Adrenal gland (tissue), 19 donors: Measurements from ENCODE around the gene SCN8A. TPM values are rescaled to one million over a fixed set of nuclear protein-coding genes. Genes with fewer than 3 reads are reported as not detected.

Source experiments
- DNase-seq, 7 donors: peaks; one replicate each; pipeline ENCODE4 v3.0.0-alpha.2; 2019 to 2020
- H3K27ac ChIP-seq, 5 donors: fragments of 200-600 bp; sonication (generic) in 4 of 5; 1 replicate in 3 of 5; 2 replicates in 2 of 5; pipeline versions ENCODE4 v1.5.1 to v1.8.0; 2016 to 2020; ENCODE audit warnings: mild to moderate bottlenecking in 1 of 5
- H3K27me3 ChIP-seq: fragments of 200-600 bp; 2 replicates; pipeline ENCODE4 v1.8.0; 2021
- H3K36me3 ChIP-seq, 2 donors: fragments of 200-600 bp; replicated peaks in 1 of 2; 1 replicate in 1 of 2; 2 replicates in 1 of 2; pipeline versions ENCODE4 v1.5.1 to v1.8.0; 2018 to 2022
- H3K4me1 ChIP-seq, 2 donors: fragments of 200-600 bp; replicated peaks in 1 of 2; 1 replicate in 1 of 2; 2 replicates in 1 of 2; pipeline versions ENCODE4 v1.5.1 to v1.8.0; 2018 to 2021
- H3K4me3 ChIP-seq, 4 donors: fragments of 200-600 bp; sonication (generic) in 3 of 4; one replicate each; pipeline ENCODE4 v1.5.1; 2016 to 2018
- H3K9me3 ChIP-seq, 3 donors: fragments of 200-600 bp; sonication (generic) in 1 of 3; replicated peaks in 1 of 3; 1 replicate in 2 of 3; 2 replicates in 1 of 3; pipeline versions ENCODE4 v1.5.1 to v1.8.0; 2016 to 2021
- POLR2A ChIP-seq, 2 donors: fragments of 450-650 bp; IDR thresholded peaks; one replicate each; pipeline ENCODE4 v1.6.1; 2017; ENCODE audit warnings: antibody characterized with exemption in 2 of 2, mild to moderate bottlenecking in 2 of 2, moderate library complexity in 1 of 2
- WGBS, 4 donors: extraction: QIAGEN DNeasy Blood & Tissue Kit in 2 of 4; methylation state at CpG; one replicate each; pipeline versions ENCODE4 v1.1.5 to v1.1.7; 2013 to 2017; 5-methylcytosine and 5-hydroxymethylcytosine counted together
- intact Hi-C, 2 donors: fragments of 100-400 bp; cut with DNase I; formaldehyde crosslinking; loops; one replicate each; pipeline versions ENCODE4 v1.14.1 to v1.15.0; 2022 to 2023
- long read RNA-seq, 10 donors: library from polyadenylated mRNA in 3 of 10; unstranded in 2 of 10; stranded (forward) in 1 of 10; transcript quantifications; one replicate each; pipeline ENCODE4 v2.0.0 and lab custom pipeline, GENCODE V29; 2021 to 2026
- polyA plus RNA-seq, 3 donors: library from polyadenylated mRNA; stranded (reverse); fragments of 200-250 nt in 2 of 3; fragments of 350-450 nt in 1 of 3; fragmentation: Illumina TruSeq in 1 of 3; extraction: RNeasy Lipid Tissue Mini Kit (QIAGEN cat#74804) in 1 of 3; gene quantifications; one replicate each; pipeline ENCODE4 v1.2.3, GENCODE V29; 2013 to 2014
- total RNA-seq, 9 donors: library from RNA; depleted of rRNA in 4 of 9; stranded (reverse); fragments of >200 nt in 4 of 9; fragments of 120-200 nt in 1 of 9; fragmentation: NEBNext Ultra II Directional in 1 of 9; extraction: Animal tissue kit (Norgen Biotek cat#: 25700) in 1 of 9; gene quantifications; one replicate each; pipeline versions ENCODE4 v1.1.0 to v1.2.4, GENCODE V29; 2013 to 2023
- TF ChIP-seq, protein P1 (sequence below), 6 experiments: fragments of 450-650 bp in 4 of 6; fragments of 200-600 bp in 2 of 6; sonication (generic) in 1 of 6; IDR thresholded peaks; 1 replicate in 5 of 6; 2 replicates in 1 of 6; pipeline versions ENCODE4 v1.5.1 to v1.8.0; 2016 to 2021; ENCODE audit warnings: antibody characterized with exemption in 6 of 6, mild to moderate bottlenecking in 2 of 6, moderate library complexity in 1 of 6
- donor health status: healthy with polysubstance abuse.
- donor health status: Bipolar disorder and iron deficiency.
- donor health status: DM: yes; HTN: yes; CAD: no.
- donor health status: DM: no; HTN: no; CAD: no.
- donor health status: DM: no; HTN: no; CAD: no.
- donor health status: DM: yes; HTN: yes; CAD: no.

SCN8A gene
- total RNA-seq = 1 to 10 TPM in 8 of 9 donors, under 1 TPM in 1; 0.69 to 7.0 (median 2.3) TPM
- polyA plus RNA-seq = 1 to 10 TPM in 2 of 3 donors, under 1 TPM in 1; 0.74 to 2.5 (median 1.4) TPM
- long read RNA-seq, donor 1 = 0 reads
- long read RNA-seq, donor 2 = 0 reads
- long read RNA-seq, donor 3 = 0 reads
- long read RNA-seq, donor 4 = 0 reads
- long read RNA-seq, donor 5 = 0 reads
- long read RNA-seq, donor 6, partial matches to known transcripts = 0 of 1 reads
- long read RNA-seq, donor 6, other reads (novel, unspliced or antisense) = 1 of 1 reads
- long read RNA-seq, donor 7 = 0 reads
- long read RNA-seq, donor 8 = 0 reads
- long read RNA-seq, donor 9 = 0 reads
- long read RNA-seq, donor 10 = 0 reads

DNA sequence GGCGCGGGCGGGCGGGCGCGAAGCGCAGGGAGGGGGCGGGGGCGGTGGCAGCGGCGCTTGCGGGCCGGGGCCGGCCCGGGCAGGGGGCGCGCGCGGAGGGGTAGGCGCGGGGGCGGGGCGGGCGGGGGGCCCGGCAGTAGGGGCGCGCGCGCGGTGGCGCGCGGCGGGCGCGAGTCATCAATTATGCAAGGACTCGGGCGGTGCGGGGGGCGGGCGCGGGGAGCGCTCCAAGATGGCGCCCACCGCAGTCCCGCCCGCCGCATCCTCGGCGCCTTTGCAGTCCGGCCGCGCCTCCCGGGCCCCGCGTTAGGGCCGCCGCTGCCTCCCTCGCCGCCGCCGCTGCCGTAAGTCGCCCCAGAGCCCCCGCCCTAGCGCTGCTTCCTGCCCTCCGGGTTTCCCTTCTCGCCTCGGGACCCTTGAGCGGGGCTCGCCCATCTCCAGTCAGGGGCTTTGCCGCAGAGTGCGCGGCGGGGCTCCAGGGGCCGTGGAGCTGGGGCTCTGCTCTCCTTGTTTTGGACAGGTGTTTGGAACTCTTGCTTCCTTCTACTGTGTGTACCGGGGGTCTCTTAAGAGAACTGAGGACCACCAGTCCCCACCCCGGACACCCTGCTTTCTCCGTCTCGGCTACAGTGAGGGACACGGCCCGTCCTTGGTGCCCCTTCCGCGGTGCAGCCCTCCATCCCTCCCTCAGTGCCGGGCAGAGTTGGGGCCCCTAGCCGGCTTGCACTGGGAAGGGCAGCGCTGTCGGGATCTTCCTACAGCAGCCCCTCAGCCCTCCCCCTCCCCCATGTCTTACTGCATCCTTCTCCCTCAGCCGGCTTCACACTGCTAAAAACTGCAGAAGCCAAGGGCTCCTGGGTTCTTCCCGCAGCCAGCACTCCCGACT lies at the start of gene SCN8A:
TSS of gene SCN8A (plus strand) at position 218 of the 886 bp plus-strand sequence. CDS start 71,585 bp downstream, outside the sequence.
- intact Hi-C loops = no loop called here
- TF ChIP-seq, protein P1, sequence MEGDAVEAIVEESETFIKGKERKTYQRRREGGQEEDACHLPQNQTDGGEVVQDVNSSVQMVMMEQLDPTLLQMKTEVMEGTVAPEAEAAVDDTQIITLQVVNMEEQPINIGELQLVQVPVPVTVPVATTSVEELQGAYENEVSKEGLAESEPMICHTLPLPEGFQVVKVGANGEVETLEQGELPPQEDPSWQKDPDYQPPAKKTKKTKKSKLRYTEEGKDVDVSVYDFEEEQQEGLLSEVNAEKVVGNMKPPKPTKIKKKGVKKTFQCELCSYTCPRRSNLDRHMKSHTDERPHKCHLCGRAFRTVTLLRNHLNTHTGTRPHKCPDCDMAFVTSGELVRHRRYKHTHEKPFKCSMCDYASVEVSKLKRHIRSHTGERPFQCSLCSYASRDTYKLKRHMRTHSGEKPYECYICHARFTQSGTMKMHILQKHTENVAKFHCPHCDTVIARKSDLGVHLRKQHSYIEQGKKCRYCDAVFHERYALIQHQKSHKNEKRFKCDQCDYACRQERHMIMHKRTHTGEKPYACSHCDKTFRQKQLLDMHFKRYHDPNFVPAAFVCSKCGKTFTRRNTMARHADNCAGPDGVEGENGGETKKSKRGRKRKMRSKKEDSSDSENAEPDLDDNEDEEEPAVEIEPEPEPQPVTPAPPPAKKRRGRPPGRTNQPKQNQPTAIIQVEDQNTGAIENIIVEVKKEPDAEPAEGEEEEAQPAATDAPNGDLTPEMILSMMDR (IDR thresholded peaks at IDR 0.05) = no peak
- peak in 1 of 2 donors; percentile 19 for TF ChIP-seq POLR2A (IDR thresholded peaks at IDR 0.05)
- DNase-seq = peak in 6 of 7 donors; percentile 31 to 70 (median 44)
- Histone ChIP-seq H3K27me3 (no peaks in the 10 kb centered on the region), H3K4me1 (peaks cover 0 to 5% of the 10 kb centered on the region in 2 donors), H3K4me3 (peak within 1 kb of the TSS in 2 of 4 donors; percentile 26 to 74), H3K36me3 (no peaks in the 10 kb centered on the region), H3K27ac (peak within 1 kb of the TSS in 1 of 5 donors; percentile 8), H3K9me3 (no peaks in the 10 kb centered on the region)
- WGBS, 4 donors = 0 to 1% (median 1%) methylated on average over 3 to 89 of the region's 91 CpGs

DNA sequence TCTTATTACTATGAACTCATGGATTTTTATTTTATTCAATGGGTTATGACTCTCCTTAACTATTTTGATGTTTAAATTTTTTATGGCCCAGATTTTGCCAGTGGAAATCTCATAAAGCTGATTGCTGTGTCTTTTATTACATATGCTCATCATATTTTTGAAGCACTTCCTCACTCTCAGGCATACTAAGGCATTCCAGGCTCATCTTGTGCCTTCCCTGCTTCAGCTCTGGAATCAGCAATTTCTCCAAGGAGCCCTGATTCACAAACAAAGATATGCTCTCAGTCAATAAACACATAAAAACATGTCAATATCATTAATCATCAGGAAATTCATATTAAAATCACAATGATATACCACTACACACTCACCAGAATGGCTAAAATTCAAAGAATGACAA lies 44.9 kb upstream of the SCN8A start:
- H3K4me1 ChIP-seq = no peaks in the 10 kb centered on the region
- no peak overlapping the region for H3K27ac ChIP-seq
- no peak for TF ChIP-seq POLR2A (IDR thresholded peaks at IDR 0.05)
- TF ChIP-seq, protein P1 (IDR thresholded peaks at IDR 0.05) = no peak
- H3K9me3 ChIP-seq = no peaks in the 10 kb centered on the region
- H3K36me3 ChIP-seq = no peaks in the 10 kb centered on the region
- intact Hi-C loops = no loop called here
- no peak for DNase-seq
- no peak overlapping the region for H3K4me3 ChIP-seq
- H3K27me3 ChIP-seq = peaks cover 5% of the 10 kb centered on the region

DNA sequence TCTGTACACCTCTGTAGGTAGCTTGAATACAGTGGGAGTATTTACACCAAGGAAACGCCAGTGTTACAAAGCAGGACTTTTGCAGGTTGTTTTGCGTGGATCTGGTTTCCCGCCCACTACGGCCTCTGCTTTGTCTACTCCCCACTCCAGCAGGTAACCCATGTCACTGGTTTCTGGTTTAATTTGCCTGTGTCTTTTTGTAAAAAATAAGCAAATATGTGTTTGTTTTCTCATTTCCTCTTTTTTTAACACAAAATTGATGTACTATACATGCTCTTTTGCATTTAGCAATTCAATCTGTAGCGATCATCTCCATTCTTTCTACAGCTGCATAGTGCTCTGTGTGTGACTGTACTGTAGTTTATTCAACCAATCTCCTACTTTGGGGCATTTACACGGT lies 43.4 kb upstream of the SCN8A start:
- Histone ChIP-seq H3K27ac (no peak overlapping the region), H3K4me1 (no peaks in the 10 kb centered on the region), H3K36me3 (no peaks in the 10 kb centered on the region), H3K27me3 (peaks cover 5% of the 10 kb centered on the region), H3K4me3 (no peak overlapping the region), H3K9me3 (no peaks in the 10 kb centered on the region)
- 84 to 87% (median 85%) methylated on average over 6 of the region's 6 CpGs for WGBS, 4 donors
- TF ChIP-seq, protein P1 (IDR thresholded peaks at IDR 0.05) = no peak
- TF ChIP-seq POLR2A (IDR thresholded peaks at IDR 0.05) = no peak
- intact Hi-C loops = no loop called here
- DNase-seq = no peak

DNA sequence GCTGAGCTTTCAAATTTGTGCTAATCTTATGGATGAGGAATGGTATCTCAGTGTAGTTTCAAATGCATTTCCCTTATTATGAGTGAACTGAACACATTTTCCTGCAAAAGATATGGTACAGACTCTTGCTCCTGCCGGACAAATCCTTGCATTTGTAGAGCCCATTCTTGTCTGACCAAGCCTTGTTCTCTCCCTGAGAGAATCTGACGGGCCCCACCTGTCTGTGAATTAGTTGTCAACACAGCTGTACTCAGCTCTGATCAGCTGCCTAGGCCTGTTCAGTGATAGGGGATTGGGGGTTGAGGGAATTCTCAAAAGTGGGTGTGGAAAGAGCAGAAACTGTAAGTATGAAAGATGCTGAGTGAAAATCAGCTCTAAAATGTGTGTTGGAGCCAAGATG lies 42.8 kb upstream of the SCN8A start:
- 69 to 83% (median 75%) methylated on average over 2 of the region's 2 CpGs for WGBS, 4 donors
- no peak for DNase-seq
- TF ChIP-seq, protein P1 (IDR thresholded peaks at IDR 0.05) = no peak
- no peak for TF ChIP-seq POLR2A (IDR thresholded peaks at IDR 0.05)

More for the DNA sequence above, 42.8 kb upstream of the SCN8A start:
- no peaks in the 10 kb centered on the region for H3K9me3 ChIP-seq
- H3K36me3 ChIP-seq = no peaks in the 10 kb centered on the region
- H3K4me1 ChIP-seq = no peaks in the 10 kb centered on the region
- peaks cover 5% of the 10 kb centered on the region for H3K27me3 ChIP-seq
- H3K27ac ChIP-seq = no peak overlapping the region
- H3K4me3 ChIP-seq = no peak overlapping the region
- intact Hi-C loops = no loop called here
